ENCODE data around the gene PNMA6A. TPM values are rescaled to one million over a fixed set of nuclear protein-coding genes. Genes with fewer than 3 reads are reported as not detected.
"Not testable (repeated sequence)": the region's sequence is repeated elsewhere in the genome, so short reads cannot be mapped to it uniquely, and the experiment has no call there.

The PNMA6A gene
- total RNA-seq: under 1 TPM; 0.15 to 0.23 TPM

DNA sequence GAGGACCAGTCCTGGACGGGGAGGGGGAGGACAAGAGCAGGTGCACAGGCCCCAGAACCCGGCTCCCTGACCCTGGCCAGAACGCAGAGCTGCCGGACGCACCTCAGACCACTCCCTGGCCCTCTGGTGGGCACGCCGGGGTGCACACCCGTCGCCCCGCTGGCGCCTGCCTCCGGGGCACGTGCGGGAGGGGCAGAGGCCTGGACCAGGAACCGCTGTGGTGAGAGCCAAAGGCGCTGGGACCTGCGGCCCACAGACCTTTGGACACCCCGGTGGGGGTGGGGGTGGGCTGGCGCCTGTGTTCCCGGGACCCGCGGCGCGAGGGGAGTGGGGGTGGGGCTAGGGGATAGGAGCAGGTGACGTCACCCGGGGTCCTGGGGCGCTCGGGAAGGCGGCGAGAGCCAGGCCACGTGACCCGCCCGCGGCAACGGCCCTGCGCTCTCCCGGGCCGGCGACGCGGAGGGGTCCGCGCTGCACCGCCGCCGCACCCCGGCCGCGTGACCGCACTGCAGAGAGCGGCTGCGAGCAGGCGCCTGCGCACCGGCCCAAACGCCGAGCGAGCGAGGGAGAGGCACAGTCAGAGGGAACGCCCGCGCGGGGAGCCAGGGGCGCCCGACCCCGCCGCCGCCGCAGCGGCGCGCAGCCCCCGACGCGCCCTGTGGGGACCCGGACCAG lies at the start of gene PNMA6A:
TSS of gene PNMA6A (plus strand) at position 546 of the 675 bp plus-strand sequence. CDS start 609 bp downstream, outside the sequence.
- H3K27ac Mint-ChIP-seq; H3K36me3 Mint-ChIP-seq (ENCODE audit: low read depth); DNase-seq; H3K4me1 Mint-ChIP-seq; CTCF ChIA-PET; H3K4me3 Mint-ChIP-seq; H3K27me3 Mint-ChIP-seq; H3K9me3 Mint-ChIP-seq; POLR2A ChIA-PET: not testable (repeated sequence)

- H3K36me3 Mint-ChIP-seq (ENCODE audit: low read depth); H3K27me3 Mint-ChIP-seq; H3K9me3 Mint-ChIP-seq; H3K4me3 Mint-ChIP-seq; H3K4me1 Mint-ChIP-seq; DNase-seq; POLR2A ChIA-PET; H3K27ac Mint-ChIP-seq: not testable (repeated sequence)
- CTCF ChIA-PET: interaction anchor here (0.6 to 0.9 kb wide), 3 partner anchors 85 to 919 kb away, joined by 3 read pairs; no protein-coding TSS in a partner anchor
These were observed 45.8 kb upstream of the PNMA6A start for GRCh38 chrX:153026501-153026900.

DNA sequence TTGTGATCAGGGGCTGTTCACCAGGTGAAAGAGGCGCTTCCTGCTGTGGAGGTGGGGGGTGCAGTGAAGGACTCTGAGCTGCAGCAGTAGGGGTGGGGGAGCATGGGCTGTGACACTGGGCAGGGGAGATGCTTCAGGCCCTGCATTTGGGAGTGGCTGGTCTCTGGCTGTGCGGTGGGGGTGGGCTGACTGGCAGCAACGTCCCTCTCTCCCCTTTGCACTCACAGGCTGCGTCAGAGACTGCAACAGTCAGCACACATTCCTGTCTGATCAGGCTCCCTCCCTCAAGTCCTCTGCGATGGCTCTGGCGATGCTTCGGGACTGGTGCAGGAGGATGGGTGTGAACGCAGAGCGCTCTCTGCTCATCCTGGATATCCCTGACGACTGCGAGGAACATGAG lies 43.8 kb upstream of the PNMA6A start:
- H3K27ac Mint-ChIP-seq; H3K36me3 Mint-ChIP-seq (ENCODE audit: low read depth); H3K9me3 Mint-ChIP-seq; POLR2A ChIA-PET; DNase-seq; H3K4me3 Mint-ChIP-seq; H3K27me3 Mint-ChIP-seq: not testable (repeated sequence)
- H3K4me1 Mint-ChIP-seq: peaks cover 12% of the 10 kb centered on the region
- CTCF ChIA-PET: interaction anchor here (0.8 to 1.5 kb wide), 2 partner anchors 8 to 87 kb away, joined by 3 to 5 read pairs; no protein-coding TSS in a partner anchor

GRCh38 chrX:153029162-153029561 lies 43.1 kb upstream of the PNMA6A start:
- Mint-ChIP-seq H3K4me1 (peaks cover 12% of the 10 kb centered on the region), H3K27ac (no peak overlapping the region), H3K4me3 (no peak overlapping the region), H3K27me3 (peaks cover 2% of the 10 kb centered on the region), H3K36me3 (ENCODE audit: low read depth) (no peaks in the 10 kb centered on the region), H3K9me3 (no peaks in the 10 kb centered on the region)
- ChIA-PET POLR2A (no interaction called here), CTCF (interaction anchor here (1.5 kb wide), 1 partner anchor 87 kb away, joined by 5 read pairs; no protein-coding TSS in a partner anchor)
- no peak for DNase-seq

GRCh38 chrX:153029875-153030274 lies 42.4 kb upstream of the PNMA6A start:
- peaks cover under 1% of the 10 kb centered on the region for H3K27me3 Mint-ChIP-seq
- H3K36me3 Mint-ChIP-seq (ENCODE audit: low read depth): no peaks in the 10 kb centered on the region
- ChIA-PET CTCF (interaction anchor here (1.5 kb wide), 1 partner anchor 88 kb away, joined by 5 read pairs; no protein-coding TSS in a partner anchor), POLR2A (no interaction called here)
- DNase-seq: no peak
- no peak overlapping the region for H3K27ac Mint-ChIP-seq
- peaks cover 3% of the 10 kb centered on the region for H3K9me3 Mint-ChIP-seq
- peaks cover 12% of the 10 kb centered on the region for H3K4me1 Mint-ChIP-seq
- no peak overlapping the region for H3K4me3 Mint-ChIP-seq

DNA sequence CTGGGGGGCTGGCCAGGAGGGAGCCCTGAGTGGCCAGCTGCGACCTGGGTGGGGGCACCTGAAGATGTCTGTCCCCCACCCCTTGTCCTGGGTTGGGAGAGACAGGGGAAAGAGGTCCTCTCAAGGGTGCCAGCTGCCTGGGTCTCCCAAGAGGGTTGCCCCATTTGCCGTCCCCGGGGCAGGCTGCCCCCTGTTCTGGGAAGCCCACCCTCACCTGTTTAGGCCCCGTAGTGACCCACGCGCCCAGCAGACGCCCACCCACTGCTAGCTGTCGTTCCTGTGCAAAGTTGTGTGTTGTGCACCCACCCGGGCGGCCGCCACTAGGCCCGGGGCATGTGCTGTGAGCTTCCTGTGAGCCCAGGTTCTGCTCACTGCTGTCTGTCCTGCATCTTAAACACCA lies 41.5 kb upstream of the PNMA6A start:
- peaks cover 3% of the 10 kb centered on the region for H3K9me3 Mint-ChIP-seq
- H3K27ac Mint-ChIP-seq: no peak overlapping the region
- CTCF ChIA-PET: no interaction called here
- no peak for DNase-seq
- H3K4me1 Mint-ChIP-seq: peaks cover 12% of the 10 kb centered on the region
- H3K4me3 Mint-ChIP-seq: no peak overlapping the region
- H3K27me3 Mint-ChIP-seq: no peaks in the 10 kb centered on the region
- no peaks in the 10 kb centered on the region for H3K36me3 Mint-ChIP-seq (ENCODE audit: low read depth)
- POLR2A ChIA-PET: no interaction called here

GRCh38 chrX:153032397-153033118 lies 39.7 kb upstream of the PNMA6A start:
- DNase-seq: peak; percentile 49
- H3K4me3 Mint-ChIP-seq: peak overlapping the region; percentile 70
- H3K27me3 Mint-ChIP-seq: no peaks in the 10 kb centered on the region
- no peaks in the 10 kb centered on the region for H3K36me3 Mint-ChIP-seq (ENCODE audit: low read depth)
- CTCF ChIA-PET: interaction anchor here (0.5 to 1.9 kb wide), 17 partner anchors 8 to 635 kb away, joined by 3 to 7 read pairs (median 4); partner anchors contain the start of gene HAUS7
- POLR2A ChIA-PET: interaction anchor here (0.7 kb wide), 1 partner anchor 31 kb away, joined by 4 read pairs; no protein-coding TSS in a partner anchor
- H3K9me3 Mint-ChIP-seq: peaks cover 3% of the 10 kb centered on the region
- H3K4me1 Mint-ChIP-seq: peaks cover 12% of the 10 kb centered on the region
- H3K27ac Mint-ChIP-seq: peak overlapping the region; percentile 91

DNA sequence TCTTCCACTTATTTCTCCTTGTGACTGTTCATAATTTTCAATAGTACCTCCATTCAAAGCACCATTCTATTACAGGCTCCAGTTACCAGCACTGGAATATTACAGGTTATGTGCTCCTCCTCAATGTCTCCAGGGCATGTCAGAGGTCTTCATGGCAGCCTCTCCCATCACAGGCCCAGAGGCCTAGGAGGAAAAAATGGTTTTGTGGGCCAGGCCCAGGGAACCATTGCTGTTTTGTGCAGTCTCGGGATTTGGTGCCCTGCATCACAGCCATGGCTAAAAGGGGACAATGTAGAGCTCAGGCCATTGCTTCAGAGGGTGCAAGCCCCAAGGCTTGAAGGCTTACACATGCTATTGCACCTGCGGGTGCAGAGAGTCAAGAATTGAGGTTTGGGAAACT lies 23.2 kb upstream of the PNMA6A start:
- Mint-ChIP-seq H3K4me3 (no peak overlapping the region), H3K4me1 (no peaks in the 10 kb centered on the region), H3K27me3 (no peaks in the 10 kb centered on the region), H3K36me3 (ENCODE audit: low read depth) (peaks cover 8% of the 10 kb centered on the region), H3K9me3 (peaks cover 9% of the 10 kb centered on the region), H3K27ac (no peak overlapping the region)
- no peak for DNase-seq
- CTCF ChIA-PET: no interaction called here
- POLR2A ChIA-PET: no interaction called here

DNA sequence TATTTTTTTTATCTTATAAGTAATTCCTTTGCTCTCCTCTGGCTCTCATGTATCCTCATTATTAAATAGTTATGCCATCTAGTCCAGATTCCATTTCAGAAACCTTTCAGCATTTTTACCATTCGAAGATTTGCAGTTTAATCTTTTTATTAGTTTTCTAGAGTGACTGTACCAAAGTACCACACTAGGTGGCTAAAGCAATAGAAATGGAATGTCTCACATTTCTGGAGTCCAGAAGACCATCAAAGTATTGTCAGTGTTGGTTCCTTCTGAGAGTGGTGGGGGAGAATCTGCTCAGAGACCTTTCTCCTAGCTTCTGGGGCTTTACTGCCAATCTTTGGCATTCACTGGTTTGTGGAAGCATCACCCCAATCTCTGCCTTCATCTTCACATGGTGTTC lies 19.7 kb upstream of the PNMA6A start:
- Mint-ChIP-seq H3K4me1 (no peaks in the 10 kb centered on the region), H3K36me3 (ENCODE audit: low read depth) (peaks cover 8% of the 10 kb centered on the region), H3K4me3 (no peak overlapping the region), H3K27me3 (peaks cover 7% of the 10 kb centered on the region), H3K27ac (no peak overlapping the region), H3K9me3 (peaks cover 9% of the 10 kb centered on the region)
- DNase-seq: no peak
- CTCF ChIA-PET: interaction anchor here (1.9 kb wide), 1 partner anchor 9 kb away, joined by 4 read pairs; no protein-coding TSS in a partner anchor
- POLR2A ChIA-PET: no interaction called here

GRCh38 chrX:153055871-153056749 lies 16.1 kb upstream of the PNMA6A start, which contains the start of gene PNMA3:
TSS of gene PNMA3 (plus strand) at chrX:153056470. CDS start at chrX:153057056, 586 bp downstream.
- Mint-ChIP-seq H3K4me3 (no peak within 1 kb of the TSS), H3K4me1 (no peaks in the 10 kb centered on the region), H3K9me3 (no peaks in the 10 kb centered on the region), H3K27ac (no peak within 1 kb of the TSS), H3K27me3 (peaks cover 7% of the 10 kb centered on the region), H3K36me3 (ENCODE audit: low read depth) (no peaks in the 10 kb centered on the region)
- POLR2A ChIA-PET: no interaction called here
- DNase-seq: no peak
- CTCF ChIA-PET: no interaction called here

DNA sequence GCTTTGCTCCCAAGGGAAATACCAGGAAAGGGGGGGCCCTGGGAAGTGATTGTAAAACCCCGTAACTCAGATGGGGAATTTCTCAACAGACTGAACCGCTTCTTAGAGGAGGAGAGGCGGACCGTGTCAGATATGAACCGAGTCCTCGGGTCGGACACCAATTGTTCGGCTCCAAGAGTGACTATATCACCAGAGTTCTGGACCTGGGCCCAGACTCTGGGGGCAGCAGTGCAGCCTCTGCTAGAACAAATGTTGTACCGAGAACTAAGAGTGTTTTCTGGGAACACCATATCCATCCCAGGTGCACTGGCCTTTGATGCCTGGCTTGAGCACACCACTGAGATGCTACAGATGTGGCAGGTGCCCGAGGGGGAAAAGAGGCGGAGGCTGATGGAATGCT lies 15.0 kb upstream of the PNMA6A start:
- CTCF ChIA-PET: no interaction called here
- DNase-seq: no peak
- POLR2A ChIA-PET: no interaction called here
- no peaks in the 10 kb centered on the region for H3K36me3 Mint-ChIP-seq (ENCODE audit: low read depth)
- H3K4me3 Mint-ChIP-seq: no peak overlapping the region
- no peak overlapping the region for H3K27ac Mint-ChIP-seq
- H3K4me1 Mint-ChIP-seq: no peaks in the 10 kb centered on the region
- H3K27me3 Mint-ChIP-seq: peaks cover 7% of the 10 kb centered on the region
- H3K9me3 Mint-ChIP-seq: no peaks in the 10 kb centered on the region

DNA sequence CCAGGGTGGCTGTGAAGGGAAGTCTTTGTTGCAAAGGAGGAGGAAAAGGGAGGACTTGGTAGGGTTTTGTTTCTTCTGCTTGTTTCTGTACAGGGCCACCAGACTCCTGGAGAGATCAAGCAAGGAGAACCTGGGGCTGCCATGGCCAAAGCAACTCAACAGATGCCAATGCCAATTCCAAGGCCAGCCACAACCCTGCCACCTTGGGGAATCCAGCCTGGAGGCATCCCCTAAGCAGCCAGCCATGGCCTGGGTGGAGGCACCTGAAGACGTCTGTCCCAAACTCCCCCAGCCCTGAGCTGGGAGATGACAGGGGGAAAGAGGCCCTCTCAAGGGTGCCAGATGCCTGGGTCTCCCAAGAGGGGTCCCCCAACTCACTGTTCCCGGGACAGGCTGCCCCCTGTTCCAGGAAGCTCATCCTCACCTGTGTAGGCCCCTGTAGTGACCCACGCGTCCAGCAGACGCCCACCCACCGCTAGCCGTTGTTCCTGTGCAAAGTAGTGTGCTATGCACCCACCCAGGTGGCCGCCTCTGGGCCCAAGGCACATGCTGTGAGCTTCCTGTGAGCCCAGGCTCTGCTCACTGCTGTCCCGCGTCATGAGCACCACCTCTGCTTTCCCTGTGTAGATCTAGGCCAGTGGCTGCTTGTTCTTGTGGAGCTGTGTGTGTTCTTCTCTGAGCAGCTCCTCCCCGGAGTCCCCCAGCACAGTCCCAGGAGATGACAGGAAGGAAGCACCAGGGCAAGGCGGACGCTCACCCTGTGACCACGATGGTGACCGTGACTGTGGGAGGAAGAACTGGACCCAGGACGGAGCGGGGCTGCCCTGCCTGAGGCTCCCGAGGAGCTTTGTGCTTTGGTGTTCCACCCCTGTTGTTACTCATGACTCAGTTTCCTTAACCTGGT lies 12.8 kb upstream of the PNMA6A start:
- ChIA-PET CTCF (no interaction called here), POLR2A (no interaction called here)
- no peaks in the 10 kb centered on the region for H3K9me3 Mint-ChIP-seq

More for the DNA sequence above, 12.8 kb upstream of the PNMA6A start:
- H3K27me3 Mint-ChIP-seq: peaks cover 9% of the 10 kb centered on the region
- no peak overlapping the region for H3K27ac Mint-ChIP-seq
- H3K4me3 Mint-ChIP-seq: no peak overlapping the region
- H3K36me3 Mint-ChIP-seq (ENCODE audit: low read depth): no peaks in the 10 kb centered on the region
- no peak for DNase-seq
- no peaks in the 10 kb centered on the region for H3K4me1 Mint-ChIP-seq
